GM12873 (cell line): Measurements from ENCODE around the gene GREB1L.

ENCODE experiments used
- TF ChIP-seq, protein P1 (sequence below): IDR thresholded peaks from 2 replicates; pipeline ENCODE4 v1.5.1; 2012; ENCODE audit warnings: low read depth, mild to moderate bottlenecking, moderate library complexity, low read length, control low read depth; ENCODE audit not compliant: insufficient read depth; ENCODE audit errors: missing control alignments

Gene GREB1L

GRCh38 chr18:21389903-21390302 is 147.9 kb downstream of the GREB1L start:
- TF ChIP-seq, protein P1, sequence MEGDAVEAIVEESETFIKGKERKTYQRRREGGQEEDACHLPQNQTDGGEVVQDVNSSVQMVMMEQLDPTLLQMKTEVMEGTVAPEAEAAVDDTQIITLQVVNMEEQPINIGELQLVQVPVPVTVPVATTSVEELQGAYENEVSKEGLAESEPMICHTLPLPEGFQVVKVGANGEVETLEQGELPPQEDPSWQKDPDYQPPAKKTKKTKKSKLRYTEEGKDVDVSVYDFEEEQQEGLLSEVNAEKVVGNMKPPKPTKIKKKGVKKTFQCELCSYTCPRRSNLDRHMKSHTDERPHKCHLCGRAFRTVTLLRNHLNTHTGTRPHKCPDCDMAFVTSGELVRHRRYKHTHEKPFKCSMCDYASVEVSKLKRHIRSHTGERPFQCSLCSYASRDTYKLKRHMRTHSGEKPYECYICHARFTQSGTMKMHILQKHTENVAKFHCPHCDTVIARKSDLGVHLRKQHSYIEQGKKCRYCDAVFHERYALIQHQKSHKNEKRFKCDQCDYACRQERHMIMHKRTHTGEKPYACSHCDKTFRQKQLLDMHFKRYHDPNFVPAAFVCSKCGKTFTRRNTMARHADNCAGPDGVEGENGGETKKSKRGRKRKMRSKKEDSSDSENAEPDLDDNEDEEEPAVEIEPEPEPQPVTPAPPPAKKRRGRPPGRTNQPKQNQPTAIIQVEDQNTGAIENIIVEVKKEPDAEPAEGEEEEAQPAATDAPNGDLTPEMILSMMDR: no peak

GRCh38 chr18:21391074-21391673 is 149.1 kb downstream of the GREB1L start:
- TF ChIP-seq, protein P1: no peak

DNA sequence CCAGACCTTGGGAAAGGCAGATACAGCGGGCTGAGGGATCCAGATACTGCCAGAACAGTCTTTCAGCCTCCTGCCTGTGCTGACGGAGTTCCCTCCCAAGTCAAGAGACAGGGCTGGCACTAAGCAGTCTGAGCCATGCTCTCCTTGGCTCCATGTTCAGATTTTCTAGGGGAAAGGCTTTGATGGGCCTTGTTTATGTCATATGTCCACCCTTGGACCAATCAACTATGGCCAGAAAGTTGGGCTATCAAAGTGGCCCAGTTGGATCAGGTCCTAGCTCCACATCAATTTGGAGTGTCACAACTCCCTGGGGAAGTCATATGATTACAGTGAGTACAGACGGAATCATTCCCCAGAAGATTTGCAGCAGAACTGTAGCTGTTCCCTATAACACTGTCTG is 152.0 kb downstream of the GREB1L start:
- TF ChIP-seq, protein P1: no peak

- TF ChIP-seq, protein P1: no peak
Observed at GRCh38 chr18:21398121-21398520, 156.1 kb downstream of the GREB1L start.

- TF ChIP-seq, protein P1: no peak
Observed at GRCh38 chr18:21402272-21402671, 160.2 kb downstream of the GREB1L start.

DNA sequence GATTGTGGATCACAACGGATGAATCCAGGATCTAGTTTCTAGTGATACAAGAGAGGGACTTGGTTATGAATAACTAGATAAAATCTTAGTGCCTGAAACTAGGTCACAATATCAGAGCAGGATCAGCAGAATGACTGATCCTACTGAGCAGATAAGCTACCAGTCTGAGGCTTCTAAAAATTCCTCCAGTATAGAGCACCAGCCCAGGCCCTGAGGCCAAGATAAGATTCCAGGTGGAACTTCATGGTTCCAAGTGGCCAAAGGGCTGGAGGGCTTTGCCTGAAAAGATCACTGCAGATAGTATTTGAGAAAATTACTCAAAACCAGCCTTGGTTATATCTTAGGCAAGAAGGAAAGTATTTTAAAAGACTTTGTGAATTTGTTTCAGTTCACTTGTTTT is 162.4 kb downstream of the GREB1L start:
- TF ChIP-seq, protein P1: no peak

- TF ChIP-seq, protein P1: no peak
Observed at GRCh38 chr18:21406116-21406515, 164.1 kb downstream of the GREB1L start.
